Stimulated activated CD4-positive, alpha-beta T cell treated with anti-CD3 and anti-CD28 coated beads, Interleukin-15, amount 100 ng/mL, for 1 hour (primary cell): Measurements from ENCODE around the gene EDA2R.

ENCODE experiments used
- DNase-seq, 2 donors: peaks; one replicate each; pipeline ENCODE4 v3.0.0-alpha.2; 2020; ENCODE audit warnings: low read depth in 1 of 2, low spot score in 1 of 2

The EDA2R gene

GRCh38 chrX:66547847-66548369 is 91.0 kb downstream of the EDA2R start:
- DNase-seq: no peak
